HEK293 (cell line): ENCODE data around the gene C2CD5.

Source experiments
- CTCF ChIA-PET: fragments of 350-600 bp; formaldehyde crosslinking; extraction: SDS; loops from one replicate; lab custom pipeline; 2021; ENCODE audit warnings: antibody characterized with exemption; lab: Yijun Ruan, JAX
- POLR2A ChIA-PET: fragments of 300-600 bp; formaldehyde crosslinking; extraction: SDS; loops from one replicate; lab custom pipeline; 2020; ENCODE audit warnings: antibody characterized with exemption, inconsistent platforms; lab: Yijun Ruan, JAX
- H3K27ac ChIP-seq: fragments of 200-500 bp; sonication (Bioruptor generic); 2 replicates; pipeline ENCODE4 v1.5.1; 2014; ENCODE audit warnings: low read depth, low read length, control low read depth, inconsistent platforms; ENCODE audit errors: extremely low read depth
- H3K36me3 ChIP-seq, 2 experiments: fragments of 200-500 bp in 1 of 2; sonication (Bioruptor generic) in 1 of 2; 1 replicate in 1 of 2; 2 replicates in 1 of 2; pipeline ENCODE4 v1.5.1; 2014 to 2017; ENCODE audit warnings: inconsistent platforms in 2 of 2, low read length in 2 of 2; ENCODE audit not compliant: control insufficient read depth in 2 of 2, insufficient read depth in 1 of 2
- H3K4me1 ChIP-seq: fragments of 200-500 bp; sonication (Bioruptor generic); 2 replicates; pipeline ENCODE4 v1.5.1; 2014; ENCODE audit warnings: mild to moderate bottlenecking, low read length, inconsistent platforms; ENCODE audit not compliant: control insufficient read depth, insufficient read depth
- H3K4me3 ChIP-seq: 2 replicates; pipeline ENCODE4 v1.5.1; 2011; ENCODE audit warnings: low read depth, mild to moderate bottlenecking, control low read depth, low read length, moderate library complexity
- H3K9me3 ChIP-seq: fragments of 200-500 bp; sonication (Bioruptor generic); 2 replicates; pipeline ENCODE4 v1.5.1; 2014; ENCODE audit warnings: low read depth, low read length, inconsistent platforms; ENCODE audit not compliant: control insufficient read depth, insufficient read depth
- GLIS2 ChIP-seq: fragments of 450-650 bp; formaldehyde crosslinking; IDR thresholded peaks from 2 replicates; pipeline ENCODE4 v1.5.1; 2016; ENCODE audit warnings: missing biosample characterization, missing genetic modification characterization
- KLF9 ChIP-seq: fragments of 450-650 bp; formaldehyde crosslinking; IDR thresholded peaks from 2 replicates; pipeline ENCODE4 v1.5.1; 2016; ENCODE audit warnings: missing biosample characterization, missing genetic modification characterization, low read depth
- ZBTB10 ChIP-seq: fragments of 450-650 bp; formaldehyde crosslinking; IDR thresholded peaks from 2 replicates; pipeline ENCODE4 v1.5.1; 2016; ENCODE audit warnings: missing biosample characterization, missing genetic modification characterization
- ZBTB48 ChIP-seq: fragments of 450-650 bp; formaldehyde crosslinking; IDR thresholded peaks from 2 replicates; pipeline ENCODE4 v1.5.1; 2016; ENCODE audit warnings: missing biosample characterization, missing genetic modification characterization
- ZBTB7A ChIP-seq: fragments of 450-650 bp; formaldehyde crosslinking; IDR thresholded peaks from 2 replicates; pipeline ENCODE4 v1.5.1; 2016; ENCODE audit warnings: low read depth, missing biosample characterization, missing genetic modification characterization
- ZNF112 ChIP-seq: fragments of 450-650 bp; formaldehyde crosslinking; IDR thresholded peaks from 2 replicates; pipeline ENCODE4 v1.5.0; 2017; ENCODE audit warnings: missing biosample characterization, missing genetic modification characterization
- ZNF133 ChIP-seq: fragments of 450-650 bp; formaldehyde crosslinking; IDR thresholded peaks from 2 replicates; pipeline ENCODE4 v1.5.1; 2016; ENCODE audit warnings: missing biosample characterization, missing genetic modification characterization
- ZNF155 ChIP-seq: fragments of 450-650 bp; formaldehyde crosslinking; IDR thresholded peaks from 2 replicates; pipeline ENCODE4 v1.5.1; 2016; ENCODE audit warnings: missing biosample characterization, missing genetic modification characterization
- ZNF211 ChIP-seq: fragments of 450-650 bp; formaldehyde crosslinking; IDR thresholded peaks from 2 replicates; pipeline ENCODE4 v1.5.1; 2016; ENCODE audit warnings: low read depth, missing biosample characterization, missing genetic modification characterization
- ZNF302 ChIP-seq: fragments of 450-650 bp; formaldehyde crosslinking; IDR thresholded peaks from 2 replicates; pipeline ENCODE4 v1.5.1; 2016; ENCODE audit warnings: missing biosample characterization, missing genetic modification characterization, low read depth
- ZNF362 ChIP-seq: fragments of 450-650 bp; formaldehyde crosslinking; IDR thresholded peaks from 2 replicates; pipeline ENCODE4 v1.5.1; 2016; ENCODE audit warnings: missing biosample characterization, missing genetic modification characterization
- ZNF488 ChIP-seq: fragments of 450-650 bp; formaldehyde crosslinking; IDR thresholded peaks from 2 replicates; pipeline ENCODE4 v1.5.1; 2016; ENCODE audit warnings: missing biosample characterization, missing genetic modification characterization
- ZNF548 ChIP-seq: fragments of 450-650 bp; formaldehyde crosslinking; IDR thresholded peaks from 2 replicates; pipeline ENCODE4 v1.5.1; 2016; ENCODE audit warnings: missing biosample characterization, missing genetic modification characterization
- ZNF610 ChIP-seq: fragments of 450-650 bp; formaldehyde crosslinking; IDR thresholded peaks from 2 replicates; pipeline ENCODE4 v1.5.1; 2016; ENCODE audit warnings: missing biosample characterization, missing genetic modification characterization, borderline replicate concordance
- ZNF624 ChIP-seq: fragments of 450-650 bp; formaldehyde crosslinking; IDR thresholded peaks from 2 replicates; pipeline ENCODE4 v1.5.1; 2017; ENCODE audit warnings: missing biosample characterization, missing genetic modification characterization
- ZNF654 ChIP-seq: fragments of 450-650 bp; formaldehyde crosslinking; IDR thresholded peaks from 2 replicates; pipeline ENCODE4 v1.5.1; 2016; ENCODE audit warnings: low read depth, missing biosample characterization, missing genetic modification characterization
- TF ChIP-seq, protein P1 (sequence below): fragments of 450-650 bp; formaldehyde crosslinking; IDR thresholded peaks from 2 replicates; pipeline ENCODE4 v1.5.1; 2017; ENCODE audit warnings: missing biosample characterization, missing genetic modification characterization
- TF ChIP-seq, protein P2 (sequence below): fragments of 450-650 bp; formaldehyde crosslinking; IDR thresholded peaks from 2 replicates; pipeline ENCODE4 v1.5.0; 2017; ENCODE audit warnings: missing biosample characterization, missing genetic modification characterization, borderline replicate concordance

The C2CD5 gene

GRCh38 chr12:22406627-22407026, 137.7 kb downstream of the C2CD5 start:
- no peaks in the 10 kb centered on the region for H3K9me3 ChIP-seq
- H3K36me3 ChIP-seq = no peaks in the 10 kb centered on the region
- POLR2A ChIA-PET = no interaction called here
- no peak overlapping the region for H3K27ac ChIP-seq
- CTCF ChIA-PET = no interaction called here
- no peak overlapping the region for H3K4me3 ChIP-seq
- TF ChIP-seq ZNF624 (tag by site-specific recombination) = no peak
- no peak for TF ChIP-seq GLIS2 (tag by site-specific recombination)
- TF ChIP-seq ZNF548 = no peak
- TF ChIP-seq ZNF155 (tag by site-specific recombination) = no peak
- TF ChIP-seq ZBTB48 = no peak
- TF ChIP-seq ZNF362 (tag by site-specific recombination) = no peak
- no peak for TF ChIP-seq ZNF302 (tag by site-specific recombination)
- TF ChIP-seq ZNF133 (tag by site-specific recombination) = no peak
- no peak for TF ChIP-seq KLF9 (tag by site-specific recombination)
- TF ChIP-seq ZNF488 (tag by site-specific recombination) = no peak
- no peak for TF ChIP-seq ZNF112
- no peak for TF ChIP-seq ZNF610
- no peak for TF ChIP-seq ZBTB10 (tag by site-specific recombination)
- no peak for TF ChIP-seq ZNF654 (tag by site-specific recombination)
- TF ChIP-seq ZBTB7A = no peak
- TF ChIP-seq ZNF211 (tag by site-specific recombination) = no peak
- TF ChIP-seq, protein P1, sequence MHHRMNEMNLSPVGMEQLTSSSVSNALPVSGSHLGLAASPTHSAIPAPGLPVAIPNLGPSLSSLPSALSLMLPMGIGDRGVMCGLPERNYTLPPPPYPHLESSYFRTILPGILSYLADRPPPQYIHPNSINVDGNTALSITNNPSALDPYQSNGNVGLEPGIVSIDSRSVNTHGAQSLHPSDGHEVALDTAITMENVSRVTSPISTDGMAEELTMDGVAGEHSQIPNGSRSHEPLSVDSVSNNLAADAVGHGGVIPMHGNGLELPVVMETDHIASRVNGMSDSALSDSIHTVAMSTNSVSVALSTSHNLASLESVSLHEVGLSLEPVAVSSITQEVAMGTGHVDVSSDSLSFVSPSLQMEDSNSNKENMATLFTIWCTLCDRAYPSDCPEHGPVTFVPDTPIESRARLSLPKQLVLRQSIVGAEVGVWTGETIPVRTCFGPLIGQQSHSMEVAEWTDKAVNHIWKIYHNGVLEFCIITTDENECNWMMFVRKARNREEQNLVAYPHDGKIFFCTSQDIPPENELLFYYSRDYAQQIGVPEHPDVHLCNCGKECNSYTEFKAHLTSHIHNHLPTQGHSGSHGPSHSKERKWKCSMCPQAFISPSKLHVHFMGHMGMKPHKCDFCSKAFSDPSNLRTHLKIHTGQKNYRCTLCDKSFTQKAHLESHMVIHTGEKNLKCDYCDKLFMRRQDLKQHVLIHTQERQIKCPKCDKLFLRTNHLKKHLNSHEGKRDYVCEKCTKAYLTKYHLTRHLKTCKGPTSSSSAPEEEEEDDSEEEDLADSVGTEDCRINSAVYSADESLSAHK (tag by site-specific recombination) = no peak
- TF ChIP-seq, protein P2, sequence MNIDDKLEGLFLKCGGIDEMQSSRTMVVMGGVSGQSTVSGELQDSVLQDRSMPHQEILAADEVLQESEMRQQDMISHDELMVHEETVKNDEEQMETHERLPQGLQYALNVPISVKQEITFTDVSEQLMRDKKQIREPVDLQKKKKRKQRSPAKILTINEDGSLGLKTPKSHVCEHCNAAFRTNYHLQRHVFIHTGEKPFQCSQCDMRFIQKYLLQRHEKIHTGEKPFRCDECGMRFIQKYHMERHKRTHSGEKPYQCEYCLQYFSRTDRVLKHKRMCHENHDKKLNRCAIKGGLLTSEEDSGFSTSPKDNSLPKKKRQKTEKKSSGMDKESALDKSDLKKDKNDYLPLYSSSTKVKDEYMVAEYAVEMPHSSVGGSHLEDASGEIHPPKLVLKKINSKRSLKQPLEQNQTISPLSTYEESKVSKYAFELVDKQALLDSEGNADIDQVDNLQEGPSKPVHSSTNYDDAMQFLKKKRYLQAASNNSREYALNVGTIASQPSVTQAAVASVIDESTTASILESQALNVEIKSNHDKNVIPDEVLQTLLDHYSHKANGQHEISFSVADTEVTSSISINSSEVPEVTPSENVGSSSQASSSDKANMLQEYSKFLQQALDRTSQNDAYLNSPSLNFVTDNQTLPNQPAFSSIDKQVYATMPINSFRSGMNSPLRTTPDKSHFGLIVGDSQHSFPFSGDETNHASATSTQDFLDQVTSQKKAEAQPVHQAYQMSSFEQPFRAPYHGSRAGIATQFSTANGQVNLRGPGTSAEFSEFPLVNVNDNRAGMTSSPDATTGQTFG (tag by site-specific recombination) = no peak
- no peaks in the 10 kb centered on the region for H3K4me1 ChIP-seq
